Liver (tissue), 9 donors: Measurements from ENCODE around the gene ANKRD28. TPM values are rescaled to one million over a fixed set of nuclear protein-coding genes. Genes with fewer than 3 reads are reported as not detected.

Experiments used
- DNase-seq: peaks from one replicate; pipeline ENCODE4 v3.0.0-alpha.2; 2017; ENCODE audit warnings: low spot score
- H3K27ac ChIP-seq, 2 donors: one replicate each; pipeline ENCODE4 v1.7.0; 2013; ENCODE audit warnings: inconsistent platforms in 2 of 2, low read length in 2 of 2, control low read depth in 1 of 2, low read depth in 1 of 2, mild to moderate bottlenecking in 1 of 2
- H3K27me3 ChIP-seq, 4 donors: one replicate each; pipeline versions ENCODE4 v1.6.1 to v1.7.0; 2013; ENCODE audit warnings: low read length in 3 of 4, inconsistent platforms in 1 of 4, mild to moderate bottlenecking in 1 of 4, moderate library complexity in 1 of 4; ENCODE audit not compliant: control insufficient read depth in 4 of 4, insufficient read depth in 4 of 4
- H3K36me3 ChIP-seq, 4 donors: one replicate each; pipeline versions ENCODE4 v1.6.1 to v1.7.0; 2013; ENCODE audit warnings: low read length in 3 of 4, mild to moderate bottlenecking in 3 of 4, low read depth in 1 of 4, moderate library complexity in 1 of 4; ENCODE audit not compliant: control insufficient read depth in 4 of 4, insufficient read depth in 3 of 4
- H3K4me1 ChIP-seq, 4 donors: one replicate each; pipeline versions ENCODE4 v1.6.1 to v1.7.0; 2013; ENCODE audit warnings: low read length in 3 of 4, mild to moderate bottlenecking in 3 of 4, moderate library complexity in 1 of 4; ENCODE audit not compliant: control insufficient read depth in 4 of 4, insufficient read depth in 4 of 4
- H3K4me3 ChIP-seq, 3 donors: one replicate each; pipeline versions ENCODE4 v1.6.1 to v1.7.0; 2013; ENCODE audit warnings: low read length in 3 of 3, control low read depth in 1 of 3, low read depth in 1 of 3, mild to moderate bottlenecking in 1 of 3
- H3K9ac ChIP-seq, 2 donors: one replicate each; pipeline ENCODE4 v1.7.0; 2013; ENCODE audit warnings: low read length in 2 of 2, mild to moderate bottlenecking in 2 of 2, moderate library complexity in 2 of 2, control low read depth in 1 of 2, low read depth in 1 of 2
- H3K9me3 ChIP-seq, 4 donors: one replicate each; pipeline versions ENCODE4 v1.6.1 to v1.7.0; 2013; ENCODE audit warnings: low read length in 3 of 4; ENCODE audit not compliant: control insufficient read depth in 4 of 4
- CTCF ChIP-seq: fragments of 150-350 bp; IDR thresholded peaks from 2 replicates; pipeline ENCODE4 v1.5.1; 2017; ENCODE audit warnings: improper control_type of control experiment, low read depth, low read length; ENCODE audit not compliant: missing input control
- FOXA1 ChIP-seq: IDR thresholded peaks from 2 replicates; pipeline ENCODE4 v1.6.1; 2016; ENCODE audit warnings: antibody characterized with exemption
- FOXA2 ChIP-seq: IDR thresholded peaks from 2 replicates; pipeline ENCODE4 v1.6.1; 2016; ENCODE audit warnings: antibody characterized with exemption
- GABPA ChIP-seq, 2 donors: IDR thresholded peaks in 1 of 2; conservative IDR thresholded peaks in 1 of 2; 2 replicates each; pipeline ENCODE4 v1.6.1; 2016; ENCODE audit warnings: antibody characterized with exemption in 2 of 2, mild to moderate bottlenecking in 1 of 2, moderate library complexity in 1 of 2
- HNF4A ChIP-seq, 2 donors: conservative IDR thresholded peaks; 2 replicates each; pipeline ENCODE4 v1.6.1; 2016; ENCODE audit warnings: antibody characterized with exemption in 2 of 2, mild to moderate bottlenecking in 2 of 2
- MAX ChIP-seq: IDR thresholded peaks from 2 replicates; pipeline ENCODE4 v1.6.1; 2016; ENCODE audit warnings: antibody characterized with exemption
- NR2F2 ChIP-seq: IDR thresholded peaks from 2 replicates; pipeline ENCODE4 v1.6.1; 2016; ENCODE audit warnings: antibody characterized with exemption
- RAD21 ChIP-seq, 2 donors: IDR thresholded peaks; 2 replicates each; pipeline ENCODE4 v1.6.1; 2016; ENCODE audit warnings: antibody characterized with exemption in 2 of 2, mild to moderate bottlenecking in 2 of 2
- REST ChIP-seq: IDR thresholded peaks from 2 replicates; pipeline ENCODE4 v1.6.1; 2016; ENCODE audit warnings: antibody characterized with exemption, mild to moderate bottlenecking
- TAF1 ChIP-seq: conservative IDR thresholded peaks from 2 replicates; pipeline ENCODE4 v1.6.1; 2016; ENCODE audit warnings: antibody characterized with exemption, mild to moderate bottlenecking
- YY1 ChIP-seq: IDR thresholded peaks from 2 replicates; pipeline ENCODE4 v1.6.1; 2016; ENCODE audit warnings: antibody characterized with exemption, mild to moderate bottlenecking
- ZBTB33 ChIP-seq: IDR thresholded peaks from 2 replicates; pipeline ENCODE4 v1.6.1; 2016; ENCODE audit warnings: antibody characterized with exemption
- WGBS: extraction: QIAGEN DNeasy Blood & Tissue Kit; methylation state at CpG from one replicate; pipeline ENCODE4 v1.1.7; 2013; 5-methylcytosine and 5-hydroxymethylcytosine counted together
- polyA plus RNA-seq, 2 donors: library from polyadenylated mRNA; stranded (reverse) in 1 of 2; unstranded in 1 of 2; fragments of 200-250 nt in 1 of 2; fragments of >200 nt in 1 of 2; fragmentation: Nextera tagmentation in 1 of 2; extraction: Ambion mirVana in 1 of 2; gene quantifications; one replicate each; pipeline versions ENCODE4 v1.2.1 to v1.2.3, GENCODE V29; 2013 to 2015
- total RNA-seq, 2 donors: library from RNA; depleted of rRNA; stranded (reverse); fragments of >200 nt; gene quantifications; one replicate each; pipeline ENCODE4 v1.2.3, GENCODE V29; 2014
- donor health status: healthy.
- donor health status: healthy.
- donor health status: healthy.
- donor health status: healthy.
- donor health status: healthy.

Gene ANKRD28
- total and polyA plus RNA-seq, 4 donors, result 9.2 to 39.1 (median 16.8) TPM

GRCh38 chr3:15846606-15847005 is 48.8 kb upstream of the ANKRD28 start:
- TF ChIP-seq TAF1, result no peak
- no peak for TF ChIP-seq MAX
- TF ChIP-seq FOXA1, result no peak
- TF ChIP-seq REST, result no peak
- no peak for TF ChIP-seq FOXA2
- no peak for TF ChIP-seq RAD21 (IDR thresholded peaks at IDR 0.05)
- no peak for TF ChIP-seq HNF4A (conservative IDR thresholded peaks at IDR 0.05)
- no peak for TF ChIP-seq NR2F2
- no peak for TF ChIP-seq GABPA (IDR thresholded peaks at IDR 0.05 in 1 of 2, conservative IDR thresholded peaks at IDR 0.05 in 1 of 2)

GRCh38 chr3:15845475-15845874 is 47.7 kb upstream of the ANKRD28 start:
- TF ChIP-seq CTCF, result no peak
- TF ChIP-seq YY1, result no peak
- TF ChIP-seq TAF1, result no peak
- TF ChIP-seq ZBTB33, result no peak
- no peak for TF ChIP-seq REST
- TF ChIP-seq GABPA (IDR thresholded peaks at IDR 0.05 in 1 of 2, conservative IDR thresholded peaks at IDR 0.05 in 1 of 2), result no peak
- no peak for TF ChIP-seq HNF4A (conservative IDR thresholded peaks at IDR 0.05)

More at GRCh38 chr3:15846606-15847005, 48.8 kb upstream of the ANKRD28 start:
- Histone ChIP-seq H3K36me3 (no peaks in the 10 kb centered on the region), H3K9ac (no peak overlapping the region), H3K27ac (no peak overlapping the region), H3K27me3 (no peaks in the 10 kb centered on the region), H3K9me3 (no peaks in the 10 kb centered on the region), H3K4me1 (peaks cover 0 to 14% (median 0%) of the 10 kb centered on the region in 4 donors), H3K4me3 (no peak overlapping the region)
- no peak for DNase-seq

More at GRCh38 chr3:15845475-15845874, 47.7 kb upstream of the ANKRD28 start:
- no peak for DNase-seq
- Histone ChIP-seq H3K27me3 (no peaks in the 10 kb centered on the region), H3K9ac (no peak overlapping the region), H3K36me3 (no peaks in the 10 kb centered on the region), H3K27ac (no peak overlapping the region), H3K4me1 (peaks cover 0 to 22% (median 0%) of the 10 kb centered on the region in 4 donors), H3K4me3 (no peak overlapping the region), H3K9me3 (no peaks in the 10 kb centered on the region)
- 95% methylated on average over 3 of the region's 3 CpGs for WGBS
